Astrocyte (in vitro differentiated cells and primary cell): ENCODE data around the gene ERH. TPM values are rescaled to one million over a fixed set of nuclear protein-coding genes. Genes with fewer than 3 reads are reported as not detected.
A peak's percentile ranks its signal among the peaks of the same experiment; 100 is the strongest.

Source experiments
- DNase-seq: peaks from one replicate; pipeline ENCODE4 v3.0.0-alpha.2; 2010; ENCODE audit warnings: low read depth
- FAIRE-seq: peaks from 2 replicates; lab custom pipeline; 2011; peaks lifted over from hg19 to GRCh38; lab: Jason Lieb, UNC
- H2AFZ ChIP-seq: 2 replicates; pipeline ENCODE4 v1.6.0; 2012; ENCODE audit warnings: low read depth, low read length, inconsistent platforms
- H3K27ac ChIP-seq: 2 replicates; pipeline ENCODE4 v1.5.1; 2011; ENCODE audit warnings: low read depth, low read length, inconsistent platforms
- H3K27me3 ChIP-seq: 2 replicates; pipeline ENCODE4 v1.6.0; 2011; ENCODE audit warnings: low read length, inconsistent platforms; ENCODE audit not compliant: insufficient read depth
- H3K36me3 ChIP-seq: 2 replicates; pipeline ENCODE4 v1.5.1; 2011; ENCODE audit warnings: low read length, inconsistent platforms; ENCODE audit not compliant: insufficient read depth
- H3K4me1 ChIP-seq: 2 replicates; pipeline ENCODE4 v1.5.1; 2011; ENCODE audit warnings: low read length, inconsistent platforms; ENCODE audit not compliant: insufficient read depth
- H3K4me2 ChIP-seq: 2 replicates; pipeline ENCODE4 v1.6.0; 2012; ENCODE audit warnings: low read length, inconsistent platforms
- H3K4me3 ChIP-seq: 2 replicates; pipeline ENCODE4 v1.5.1; 2011; ENCODE audit warnings: low read depth, mild to moderate bottlenecking, low read length, inconsistent platforms; ENCODE audit not compliant: insufficient read depth
- H3K79me2 ChIP-seq: 2 replicates; pipeline ENCODE4 v1.6.0; 2012; ENCODE audit warnings: mild to moderate bottlenecking, low read length, inconsistent platforms; ENCODE audit not compliant: insufficient read depth
- H3K9ac ChIP-seq: 2 replicates; pipeline ENCODE4 v1.6.0; 2012; ENCODE audit warnings: mild to moderate bottlenecking, low read length, inconsistent platforms
- H3K9me3 ChIP-seq: 2 replicates; pipeline ENCODE4 v1.5.1; 2012; ENCODE audit warnings: low read depth, mild to moderate bottlenecking, low read length, inconsistent platforms; ENCODE audit not compliant: insufficient read depth
- H4K20me1 ChIP-seq: 2 replicates; pipeline ENCODE4 v1.6.0; 2012; ENCODE audit warnings: low read length, inconsistent platforms; ENCODE audit not compliant: insufficient read depth
- H3K27ac Mint-ChIP-seq: one replicate; pipeline ENCODE4 v1.8.0; 2021; ENCODE audit warnings: mild to moderate bottlenecking, mixed read lengths; ENCODE audit not compliant: unreplicated experiment
- H3K27me3 Mint-ChIP-seq: one replicate; pipeline ENCODE4 v1.8.0; 2021; ENCODE audit warnings: low read depth, mixed read lengths; ENCODE audit not compliant: unreplicated experiment
- H3K36me3 Mint-ChIP-seq: one replicate; pipeline ENCODE4 v1.8.0; 2021; ENCODE audit warnings: low read depth, mixed read lengths; ENCODE audit not compliant: unreplicated experiment
- H3K4me1 Mint-ChIP-seq: one replicate; pipeline ENCODE4 v1.8.0; 2021; ENCODE audit warnings: low read depth, mixed read lengths; ENCODE audit not compliant: unreplicated experiment
- H3K4me3 Mint-ChIP-seq: one replicate; pipeline ENCODE4 v1.8.0; 2021; ENCODE audit warnings: mild to moderate bottlenecking, moderate library complexity, mixed read lengths; ENCODE audit not compliant: unreplicated experiment
- H3K9me3 Mint-ChIP-seq: one replicate; pipeline ENCODE4 v1.8.0; 2021; ENCODE audit warnings: mild to moderate bottlenecking, mixed read lengths; ENCODE audit not compliant: unreplicated experiment
- EZH2 ChIP-seq: IDR thresholded peaks from 2 replicates; pipeline ENCODE4 v1.6.1; 2012; ENCODE audit warnings: mild to moderate bottlenecking, low read length, inconsistent platforms; ENCODE audit not compliant: insufficient read depth
- total RNA-seq: library from RNA; stranded (reverse); gene quantifications from 2 replicates; pipeline ENCODE4 v1.2.1, GENCODE V29; 2021
- TF ChIP-seq, protein P1 (sequence below): IDR thresholded peaks from 2 replicates; pipeline ENCODE4 v1.5.1; 2011; ENCODE audit warnings: low read depth, mild to moderate bottlenecking, inconsistent platforms, low read length, moderate library complexity; ENCODE audit not compliant: insufficient read depth

The ERH gene
- total RNA-seq, 1 donor from 2014 or later = 255 TPM

DNA sequence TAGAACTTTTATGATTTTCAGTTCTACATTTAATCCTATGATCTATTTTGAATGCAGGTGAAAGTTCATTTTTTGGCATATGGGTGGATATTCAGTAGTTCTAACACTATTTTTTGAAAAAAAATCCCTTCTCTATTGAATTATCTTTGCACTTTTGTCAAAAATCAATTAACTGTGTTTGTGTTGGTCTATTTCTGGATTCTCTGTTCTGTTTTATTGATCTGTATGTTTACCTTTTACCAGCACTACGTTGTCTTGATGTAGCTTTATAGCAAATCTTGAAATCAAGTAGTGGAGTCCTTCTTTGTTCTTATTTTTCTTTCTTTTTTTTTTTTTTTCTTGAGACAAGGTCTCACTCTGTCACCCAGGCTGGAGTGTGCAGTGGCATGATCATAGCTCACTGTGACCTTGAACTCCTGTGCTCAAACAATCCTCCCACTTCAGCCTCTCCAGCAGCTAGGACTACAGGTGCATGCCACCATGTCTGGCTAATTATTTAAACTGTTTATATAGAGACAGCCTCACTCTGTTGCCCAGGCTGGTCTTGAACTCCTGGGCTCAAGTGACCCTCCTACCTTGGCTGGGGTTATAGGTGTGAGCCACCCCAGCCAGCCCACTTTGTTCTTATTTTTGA lies 32.3 kb upstream of the ERH start:
- Histone ChIP-seq H4K20me1 (peaks cover 40% of the 10 kb centered on the region), H3K9me3 (no peaks in the 10 kb centered on the region), H3K27ac (no peak overlapping the region), H3K27me3 (no peaks in the 10 kb centered on the region), H3K4me2 (no peak overlapping the region), H3K36me3 (peaks cover 20% of the 10 kb centered on the region), H3K79me2 (peaks cover 39% of the 10 kb centered on the region), H3K4me3 (no peak overlapping the region), H3K9ac (no peak overlapping the region), H2AFZ (no peak overlapping the region), H3K4me1 (no peaks in the 10 kb centered on the region)
- no peak overlapping the region for H3K27ac Mint-ChIP-seq
- peaks cover 3% of the 10 kb centered on the region for H3K4me1 Mint-ChIP-seq
- H3K27me3 Mint-ChIP-seq = no peaks in the 10 kb centered on the region
- FAIRE-seq (no peak), DNase-seq (no peak)
- H3K9me3 Mint-ChIP-seq = no peaks in the 10 kb centered on the region
- no peak overlapping the region for H3K4me3 Mint-ChIP-seq
- TF ChIP-seq, protein P1, sequence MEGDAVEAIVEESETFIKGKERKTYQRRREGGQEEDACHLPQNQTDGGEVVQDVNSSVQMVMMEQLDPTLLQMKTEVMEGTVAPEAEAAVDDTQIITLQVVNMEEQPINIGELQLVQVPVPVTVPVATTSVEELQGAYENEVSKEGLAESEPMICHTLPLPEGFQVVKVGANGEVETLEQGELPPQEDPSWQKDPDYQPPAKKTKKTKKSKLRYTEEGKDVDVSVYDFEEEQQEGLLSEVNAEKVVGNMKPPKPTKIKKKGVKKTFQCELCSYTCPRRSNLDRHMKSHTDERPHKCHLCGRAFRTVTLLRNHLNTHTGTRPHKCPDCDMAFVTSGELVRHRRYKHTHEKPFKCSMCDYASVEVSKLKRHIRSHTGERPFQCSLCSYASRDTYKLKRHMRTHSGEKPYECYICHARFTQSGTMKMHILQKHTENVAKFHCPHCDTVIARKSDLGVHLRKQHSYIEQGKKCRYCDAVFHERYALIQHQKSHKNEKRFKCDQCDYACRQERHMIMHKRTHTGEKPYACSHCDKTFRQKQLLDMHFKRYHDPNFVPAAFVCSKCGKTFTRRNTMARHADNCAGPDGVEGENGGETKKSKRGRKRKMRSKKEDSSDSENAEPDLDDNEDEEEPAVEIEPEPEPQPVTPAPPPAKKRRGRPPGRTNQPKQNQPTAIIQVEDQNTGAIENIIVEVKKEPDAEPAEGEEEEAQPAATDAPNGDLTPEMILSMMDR = no peak
- TF ChIP-seq EZH2 = no peak
- H3K36me3 Mint-ChIP-seq = peaks cover 14% of the 10 kb centered on the region

DNA sequence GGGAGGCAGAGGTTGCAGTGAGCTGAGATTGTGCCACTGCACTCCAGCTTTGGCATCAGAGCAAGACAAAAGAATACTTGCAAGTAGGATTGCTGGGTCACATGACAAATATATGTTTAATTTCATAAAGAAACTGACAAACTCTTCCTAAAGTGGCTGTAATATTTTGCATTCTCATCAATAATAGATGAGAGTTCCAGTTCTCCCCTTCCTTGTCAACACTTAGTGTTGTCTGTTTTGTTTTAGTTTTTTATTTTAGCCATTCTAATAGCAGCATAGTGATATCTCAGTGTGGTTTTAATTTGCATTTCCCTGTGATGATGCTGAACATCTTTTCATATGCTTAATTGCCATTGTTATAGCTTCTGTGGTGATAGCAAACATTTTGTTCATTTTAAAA lies 31.5 kb upstream of the ERH start:
- no peak overlapping the region for H3K27ac Mint-ChIP-seq
- no peaks in the 10 kb centered on the region for H3K9me3 Mint-ChIP-seq
- Histone ChIP-seq H3K9ac (no peak overlapping the region), H2AFZ (no peak overlapping the region), H3K4me1 (no peaks in the 10 kb centered on the region), H3K27ac (no peak overlapping the region), H3K79me2 (peaks cover 31% of the 10 kb centered on the region), H3K4me3 (no peak overlapping the region), H3K9me3 (no peaks in the 10 kb centered on the region), H3K4me2 (no peak overlapping the region), H3K36me3 (peaks cover 20% of the 10 kb centered on the region), H4K20me1 (peaks cover 35% of the 10 kb centered on the region), H3K27me3 (no peaks in the 10 kb centered on the region)
- no peak for DNase-seq
- no peaks in the 10 kb centered on the region for H3K27me3 Mint-ChIP-seq
- peaks cover 10% of the 10 kb centered on the region for H3K4me1 Mint-ChIP-seq
- peaks cover 14% of the 10 kb centered on the region for H3K36me3 Mint-ChIP-seq
- peak; percentile 58 for FAIRE-seq
- no peak overlapping the region for H3K4me3 Mint-ChIP-seq
- TF ChIP-seq, protein P1 = no peak
- no peak for TF ChIP-seq EZH2

DNA sequence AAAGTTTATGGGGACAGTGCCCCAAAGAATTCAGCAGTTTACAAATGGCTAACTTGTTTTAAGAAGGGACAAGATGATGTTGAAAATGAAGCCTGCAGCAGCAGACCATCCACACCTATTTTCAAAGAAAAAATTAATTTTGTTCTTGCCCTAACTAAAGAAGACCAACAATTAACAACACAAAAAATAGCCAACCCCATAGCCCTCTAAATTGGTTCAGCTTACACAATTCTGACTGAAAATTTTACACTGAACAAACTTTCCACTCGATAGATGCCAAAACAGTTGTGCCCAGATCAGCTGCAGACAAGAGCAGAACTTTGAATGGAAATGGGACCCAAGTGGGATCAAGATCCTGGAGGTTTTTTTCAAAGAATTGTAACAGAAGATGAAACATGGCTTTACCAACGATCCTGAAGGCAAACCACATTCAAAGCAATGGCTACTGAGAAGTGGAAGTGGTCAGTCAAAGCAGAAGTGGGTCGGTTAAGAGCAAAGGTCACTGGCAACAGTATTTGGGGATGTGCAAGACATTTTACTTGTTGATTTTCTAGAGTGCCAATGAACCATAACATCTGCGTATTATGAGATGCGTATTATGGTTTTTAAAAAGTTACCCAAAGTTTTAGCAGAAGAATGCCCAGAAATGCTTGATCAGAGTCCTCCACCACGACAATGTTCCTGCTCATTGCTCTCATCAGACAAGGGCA lies 30.3 kb upstream of the ERH start:
- no peaks in the 10 kb centered on the region for H3K9me3 Mint-ChIP-seq
- H3K36me3 ChIP-seq = peaks cover 20% of the 10 kb centered on the region
- H3K4me3 Mint-ChIP-seq = no peak overlapping the region
- H3K27me3 ChIP-seq = no peaks in the 10 kb centered on the region
- no peak for TF ChIP-seq EZH2
- TF ChIP-seq, protein P1 = no peak
- H3K27me3 Mint-ChIP-seq = no peaks in the 10 kb centered on the region
- DNase-seq (no peak), FAIRE-seq (peak; percentile 17)
- peaks cover 18% of the 10 kb centered on the region for H3K36me3 Mint-ChIP-seq
- peaks cover 26% of the 10 kb centered on the region for H3K79me2 ChIP-seq
- peaks cover 41% of the 10 kb centered on the region for H4K20me1 ChIP-seq
- H3K9ac ChIP-seq = no peak overlapping the region
- no peak overlapping the region for H3K4me2 ChIP-seq
- no peak overlapping the region for H3K27ac ChIP-seq
- peaks cover 15% of the 10 kb centered on the region for H3K4me1 Mint-ChIP-seq
- H3K27ac Mint-ChIP-seq = no peak overlapping the region
- H2AFZ ChIP-seq = no peak overlapping the region
- H3K4me1 ChIP-seq = no peaks in the 10 kb centered on the region
- no peaks in the 10 kb centered on the region for H3K9me3 ChIP-seq
- H3K4me3 ChIP-seq = no peak overlapping the region
